ENCODE data around the gene GPR152.
"Not testable (repeated sequence)": the region's sequence is repeated elsewhere in the genome, so short reads cannot be mapped to it uniquely, and the experiment has no call there.

The GPR152 gene

DNA sequence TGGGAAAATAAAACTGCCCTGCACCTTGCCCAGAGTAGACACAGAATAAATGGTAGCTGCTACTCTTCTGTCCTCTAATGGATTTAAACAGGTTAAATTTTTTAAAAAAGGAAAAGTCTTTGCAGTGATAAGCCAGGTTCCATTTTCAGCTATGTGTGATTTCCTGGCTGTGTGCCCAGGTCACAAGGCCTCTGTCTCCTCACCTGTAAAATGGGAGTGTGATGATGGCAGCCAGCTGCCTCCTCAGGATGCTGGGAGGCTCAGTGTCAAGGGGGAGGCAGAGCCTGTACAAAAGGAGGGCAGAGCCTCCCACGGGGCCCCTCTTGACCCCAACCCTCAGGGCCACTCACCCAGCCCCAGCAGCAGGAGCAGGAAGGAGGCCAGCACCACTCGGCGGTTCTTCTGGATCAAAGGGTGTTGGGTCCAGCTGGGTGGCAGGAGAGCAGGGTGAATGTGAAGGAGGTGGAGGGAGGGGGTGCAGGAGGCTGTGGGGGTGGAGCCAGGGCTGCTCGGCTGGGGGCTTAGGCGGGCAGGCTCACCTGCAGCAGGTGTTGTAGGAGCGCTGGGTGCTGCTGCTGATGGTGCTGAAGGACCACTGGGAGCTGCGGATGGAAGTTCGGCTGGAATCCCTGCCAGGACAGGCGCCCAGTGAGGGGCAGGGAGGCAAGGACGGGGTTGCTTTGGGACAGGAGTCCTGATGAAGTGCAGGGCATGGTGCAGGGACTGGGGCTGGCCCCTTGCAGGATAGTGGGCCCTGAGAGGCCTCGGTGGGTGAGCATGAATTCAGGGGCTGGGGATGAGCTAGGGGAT, 14.6 kb upstream of the GPR152 start:
- H3K27me3 ChIP-seq (ENCODE audit: insufficient read depth, low read depth, severe bottlenecking) = no peaks in the 10 kb centered on the region
- H3K9me3 ChIP-seq (ENCODE audit: severe bottlenecking) = no peaks in the 10 kb centered on the region
- no peak overlapping the region for H3K27ac ChIP-seq
- H3K4me3 ChIP-seq (ENCODE audit: low read depth, low read length) = no peak overlapping the region
- TF ChIP-seq, protein P1, sequence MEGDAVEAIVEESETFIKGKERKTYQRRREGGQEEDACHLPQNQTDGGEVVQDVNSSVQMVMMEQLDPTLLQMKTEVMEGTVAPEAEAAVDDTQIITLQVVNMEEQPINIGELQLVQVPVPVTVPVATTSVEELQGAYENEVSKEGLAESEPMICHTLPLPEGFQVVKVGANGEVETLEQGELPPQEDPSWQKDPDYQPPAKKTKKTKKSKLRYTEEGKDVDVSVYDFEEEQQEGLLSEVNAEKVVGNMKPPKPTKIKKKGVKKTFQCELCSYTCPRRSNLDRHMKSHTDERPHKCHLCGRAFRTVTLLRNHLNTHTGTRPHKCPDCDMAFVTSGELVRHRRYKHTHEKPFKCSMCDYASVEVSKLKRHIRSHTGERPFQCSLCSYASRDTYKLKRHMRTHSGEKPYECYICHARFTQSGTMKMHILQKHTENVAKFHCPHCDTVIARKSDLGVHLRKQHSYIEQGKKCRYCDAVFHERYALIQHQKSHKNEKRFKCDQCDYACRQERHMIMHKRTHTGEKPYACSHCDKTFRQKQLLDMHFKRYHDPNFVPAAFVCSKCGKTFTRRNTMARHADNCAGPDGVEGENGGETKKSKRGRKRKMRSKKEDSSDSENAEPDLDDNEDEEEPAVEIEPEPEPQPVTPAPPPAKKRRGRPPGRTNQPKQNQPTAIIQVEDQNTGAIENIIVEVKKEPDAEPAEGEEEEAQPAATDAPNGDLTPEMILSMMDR (IDR thresholded peaks at IDR 0.05; ENCODE audit: low read depth, low read length) = no peak
- H3K36me3 ChIP-seq = no peaks in the 10 kb centered on the region
- no peak for DNase-seq

DNA sequence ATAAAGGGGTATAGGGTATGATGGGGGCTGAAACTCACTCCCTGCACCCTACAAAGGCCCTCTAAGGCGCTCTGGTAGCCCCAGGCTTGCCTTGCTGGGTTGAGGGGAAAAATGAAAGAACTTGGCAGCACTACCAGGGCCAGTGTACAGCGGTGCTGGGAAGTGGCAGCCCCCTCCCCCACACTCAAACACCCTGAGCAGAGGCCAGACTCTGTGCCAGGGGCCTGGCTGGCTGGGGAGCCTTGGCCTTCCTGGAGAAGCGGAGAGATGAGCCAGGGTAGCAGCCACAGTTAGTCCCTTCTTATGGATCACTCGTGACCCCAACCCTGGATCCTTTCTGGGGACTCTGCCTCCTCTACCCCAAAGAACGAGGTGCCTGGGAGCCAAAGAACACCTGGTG, 13.8 kb upstream of the GPR152 start:
- no peak overlapping the region for H3K27ac ChIP-seq
- no peak for DNase-seq
- TF ChIP-seq, protein P1 (IDR thresholded peaks at IDR 0.05; ENCODE audit: low read depth, low read length) = no peak
- H3K9me3 ChIP-seq (ENCODE audit: severe bottlenecking) = no peaks in the 10 kb centered on the region
- H3K27me3 ChIP-seq (ENCODE audit: insufficient read depth, low read depth, severe bottlenecking) = no peaks in the 10 kb centered on the region
- no peak overlapping the region for H3K4me3 ChIP-seq (ENCODE audit: low read depth, low read length)
- H3K36me3 ChIP-seq = no peaks in the 10 kb centered on the region

DNA sequence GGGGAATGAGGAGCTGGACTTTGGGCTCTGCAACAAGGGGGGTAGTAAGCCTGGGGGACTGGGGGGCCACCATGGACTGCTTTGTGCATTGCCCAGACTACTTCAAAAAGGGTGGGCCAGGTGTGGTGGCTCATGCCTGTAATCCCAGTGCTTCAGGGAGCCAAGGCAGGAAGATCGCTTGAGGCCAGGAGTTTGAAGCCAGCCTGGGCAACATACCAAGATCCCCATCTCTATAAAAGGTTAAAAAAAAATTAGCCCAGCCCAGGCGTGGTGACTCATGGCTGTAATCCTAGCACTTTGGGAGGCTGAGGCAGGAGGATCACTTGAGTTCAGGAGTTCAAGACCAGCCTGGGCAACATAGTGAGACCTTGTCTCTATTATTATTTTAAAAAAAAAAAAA, 13.0 kb upstream of the GPR152 start:
- not testable (repeated sequence) for H3K9me3 ChIP-seq (ENCODE audit: severe bottlenecking); H3K27ac ChIP-seq; DNase-seq; H3K36me3 ChIP-seq; H3K4me3 ChIP-seq (ENCODE audit: low read depth, low read length); H3K27me3 ChIP-seq (ENCODE audit: insufficient read depth, low read depth, severe bottlenecking)

DNA sequence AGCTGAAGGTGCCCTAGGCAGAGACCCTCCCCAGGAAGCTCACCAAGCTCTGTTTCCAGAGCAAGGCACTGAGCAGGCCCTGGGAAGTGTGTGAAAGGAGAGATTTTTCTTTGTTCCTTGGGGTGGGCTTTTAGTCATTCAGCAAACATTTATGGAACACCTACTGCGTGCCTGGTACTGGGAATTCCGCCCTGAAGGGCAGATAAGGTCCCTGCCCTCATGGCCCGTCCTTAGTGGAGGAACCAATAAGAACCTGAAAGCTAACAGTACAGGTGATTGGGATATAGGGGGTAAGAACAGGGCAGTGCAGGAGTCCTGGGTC, 12.6 kb upstream of the GPR152 start:
- H3K27me3 ChIP-seq (ENCODE audit: insufficient read depth, low read depth, severe bottlenecking) = no peaks in the 10 kb centered on the region
- no peaks in the 10 kb centered on the region for H3K36me3 ChIP-seq
- TF ChIP-seq, protein P1 (IDR thresholded peaks at IDR 0.05; ENCODE audit: low read depth, low read length) = no peak
- no peaks in the 10 kb centered on the region for H3K9me3 ChIP-seq (ENCODE audit: severe bottlenecking)
- no peak overlapping the region for H3K4me3 ChIP-seq (ENCODE audit: low read depth, low read length)
- DNase-seq = no peak
- H3K27ac ChIP-seq = no peak overlapping the region

DNA sequence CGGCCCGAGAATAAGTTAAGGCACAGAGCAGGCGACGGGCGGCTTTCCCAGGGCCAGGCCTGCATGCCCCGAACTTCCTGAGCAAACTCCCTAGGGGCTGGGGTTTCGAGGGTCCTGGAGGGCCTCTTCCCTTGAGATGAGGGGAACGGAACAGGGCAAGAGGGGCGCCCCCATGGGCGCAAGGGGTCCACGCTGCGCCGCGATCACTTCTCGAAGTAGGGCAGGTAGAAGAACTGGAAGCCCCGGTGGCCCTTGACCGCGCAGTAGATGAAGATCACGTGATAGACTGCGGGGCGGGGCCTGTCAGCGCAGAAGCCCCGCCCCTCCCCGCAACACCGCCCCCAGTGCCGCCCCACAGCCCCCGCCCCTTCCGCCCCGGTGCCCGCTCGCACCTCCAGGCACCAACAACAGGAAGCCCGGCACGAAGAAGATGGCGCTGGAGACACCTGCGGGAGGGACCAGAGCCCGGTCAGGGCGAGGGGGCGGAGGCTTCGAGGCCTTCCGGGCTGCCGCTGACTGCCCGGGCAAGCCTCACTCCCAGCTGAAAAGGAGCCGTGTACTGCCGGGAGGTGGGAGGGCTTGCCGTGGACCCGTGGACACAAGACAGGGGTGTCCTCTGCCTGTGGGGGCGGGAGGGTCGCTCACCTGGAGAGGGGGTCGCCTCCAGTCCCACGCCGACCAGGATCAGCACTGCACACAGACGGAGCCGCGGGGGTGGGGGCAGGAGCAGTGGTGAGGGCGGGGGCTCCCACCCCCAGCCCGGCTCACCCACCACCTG, 12.1 kb upstream of the GPR152 start:
- TF ChIP-seq, protein P1 (IDR thresholded peaks at IDR 0.05; ENCODE audit: low read depth, low read length) = no peak
- Histone ChIP-seq H3K9me3 (ENCODE audit: severe bottlenecking) (no peaks in the 10 kb centered on the region), H3K4me3 (ENCODE audit: low read depth, low read length) (no peak overlapping the region), H3K27ac (no peak overlapping the region), H3K27me3 (ENCODE audit: insufficient read depth, low read depth, severe bottlenecking) (no peaks in the 10 kb centered on the region), H3K36me3 (no peaks in the 10 kb centered on the region)
- no peak for DNase-seq

DNA sequence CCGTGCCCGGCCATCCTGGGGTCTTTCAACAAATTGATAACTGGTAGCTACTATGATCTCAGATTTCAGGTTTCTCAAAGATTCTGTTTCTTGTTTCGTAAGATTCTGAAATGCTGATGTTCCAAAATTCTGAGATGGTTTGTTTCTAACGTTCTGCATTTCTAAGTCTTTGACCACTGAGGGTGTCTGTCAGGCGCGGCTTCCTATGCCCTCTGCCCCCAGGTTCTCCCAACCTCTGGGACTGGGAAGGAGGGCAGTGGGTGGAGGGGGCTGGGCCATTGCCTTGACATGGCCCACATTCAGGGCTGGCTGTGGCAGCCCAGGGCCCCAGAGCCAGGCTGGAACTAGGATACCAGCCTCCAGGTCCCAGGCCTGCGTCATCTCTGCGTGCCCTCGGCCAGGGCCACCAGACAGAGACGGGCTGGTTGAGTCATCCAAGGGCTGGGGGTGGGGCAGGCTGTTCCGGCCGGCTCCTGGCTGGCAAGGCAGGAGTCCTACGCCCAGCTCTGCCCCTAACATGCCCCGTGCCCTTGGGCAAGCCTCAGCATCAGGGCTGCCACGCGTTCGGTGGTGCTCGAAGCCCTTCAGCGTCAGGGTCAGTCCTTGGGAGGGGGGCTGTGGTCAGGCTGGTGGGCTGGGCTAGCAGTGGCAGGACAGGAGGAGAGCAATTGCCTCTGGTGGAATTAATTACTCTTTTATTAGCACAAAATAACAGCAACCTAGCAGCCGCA, 11.3 kb upstream of the GPR152 start:
- no peak for DNase-seq
- H3K27ac ChIP-seq = no peak overlapping the region

More for the DNA sequence above, 11.3 kb upstream of the GPR152 start:
- Histone ChIP-seq H3K36me3 (no peaks in the 10 kb centered on the region), H3K9me3 (ENCODE audit: severe bottlenecking) (no peaks in the 10 kb centered on the region), H3K27me3 (ENCODE audit: insufficient read depth, low read depth, severe bottlenecking) (no peaks in the 10 kb centered on the region), H3K4me3 (ENCODE audit: low read depth, low read length) (no peak overlapping the region)
- TF ChIP-seq, protein P1 (IDR thresholded peaks at IDR 0.05; ENCODE audit: low read depth, low read length) = no peak

Measured in WERI-Rb-1 (cell line).